Fibroblast of mammary gland (primary cell): Measurements from ENCODE around the gene OSBPL10.

ENCODE experiments used
- DNase-seq: peaks from one replicate; pipeline ENCODE4 v3.0.0-alpha.2; 2010; ENCODE audit warnings: low read depth
- H3K4me3 ChIP-seq: 2 replicates; pipeline ENCODE4 v1.5.1; 2011; ENCODE audit warnings: low read depth, mild to moderate bottlenecking, low read length, moderate library complexity; ENCODE audit not compliant: control insufficient read depth
- CTCF ChIP-seq: conservative IDR thresholded peaks from 2 replicates; pipeline ENCODE4 v1.5.1; 2011; ENCODE audit warnings: low read depth, low read length, inconsistent platforms; ENCODE audit not compliant: control insufficient read depth, insufficient read depth

The OSBPL10 gene

GRCh38 chr3:31721676-31722075 lies 259.4 kb downstream of the OSBPL10 start:
- no peak for TF ChIP-seq CTCF
- H3K4me3 ChIP-seq, result no peak overlapping the region
- no peak for DNase-seq

DNA sequence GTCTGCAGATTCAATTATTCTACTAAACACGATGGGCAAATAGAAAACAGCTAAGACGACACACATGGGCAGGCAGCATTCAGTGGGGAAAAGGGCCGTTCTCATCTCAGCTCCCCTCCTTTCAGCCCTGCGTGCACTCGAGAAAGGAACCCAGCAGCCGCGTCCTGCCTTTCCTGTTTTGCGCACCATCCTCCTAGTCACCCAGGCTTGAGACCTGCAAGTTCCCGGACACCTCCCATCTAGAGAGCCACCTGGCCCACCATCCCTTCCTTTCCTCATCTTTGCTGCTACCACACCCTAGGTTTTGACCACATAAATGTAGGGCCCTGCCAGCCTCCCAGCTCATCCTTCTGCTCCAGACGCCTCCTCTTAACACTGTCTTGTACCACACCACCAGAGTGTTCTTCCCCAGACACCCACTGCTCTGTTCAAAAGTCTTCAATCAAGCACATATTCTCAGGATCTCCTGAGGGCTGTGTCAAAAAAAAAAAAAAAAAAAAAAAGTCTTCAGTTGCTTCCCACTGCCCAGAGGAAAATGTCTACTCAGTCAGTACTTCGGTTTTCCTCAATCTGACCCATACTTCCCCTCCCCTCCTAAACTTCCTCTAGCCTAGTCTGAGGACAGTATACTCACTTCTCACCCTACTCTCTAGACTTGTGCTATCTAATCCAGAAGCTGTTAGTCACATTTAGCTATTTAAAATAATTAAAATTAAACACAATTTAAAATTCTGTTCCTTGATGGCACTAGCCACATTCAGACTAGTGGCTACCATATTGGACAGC lies 266.4 kb downstream of the OSBPL10 start:
- TF ChIP-seq CTCF, result no peak
- DNase-seq, result no peak
- no peak overlapping the region for H3K4me3 ChIP-seq

DNA sequence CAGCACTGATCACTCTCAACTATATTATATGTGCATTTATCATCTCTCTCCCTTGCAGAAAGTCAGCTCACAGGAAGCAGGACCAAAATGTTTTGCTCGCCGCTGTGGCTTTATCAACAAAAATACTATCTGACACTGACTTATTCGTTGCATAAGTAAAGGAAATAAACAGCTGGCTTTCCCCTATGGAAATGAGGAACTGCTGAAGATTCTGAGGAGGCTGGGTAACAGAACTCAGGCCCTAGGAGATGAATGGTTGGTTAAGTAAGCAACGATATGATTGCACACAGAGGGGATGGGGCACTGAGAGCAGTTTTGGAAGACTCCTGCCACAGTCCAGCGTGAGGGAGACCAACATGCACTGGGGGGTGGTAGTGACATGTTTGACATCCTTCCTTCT lies 267.2 kb downstream of the OSBPL10 start:
- TF ChIP-seq CTCF, result no peak
- no peak overlapping the region for H3K4me3 ChIP-seq
- no peak for DNase-seq

GRCh38 chr3:31710123-31710803 lies 270.8 kb downstream of the OSBPL10 start:
- no peak for DNase-seq
- H3K4me3 ChIP-seq, result no peak overlapping the region
- no peak for TF ChIP-seq CTCF

DNA sequence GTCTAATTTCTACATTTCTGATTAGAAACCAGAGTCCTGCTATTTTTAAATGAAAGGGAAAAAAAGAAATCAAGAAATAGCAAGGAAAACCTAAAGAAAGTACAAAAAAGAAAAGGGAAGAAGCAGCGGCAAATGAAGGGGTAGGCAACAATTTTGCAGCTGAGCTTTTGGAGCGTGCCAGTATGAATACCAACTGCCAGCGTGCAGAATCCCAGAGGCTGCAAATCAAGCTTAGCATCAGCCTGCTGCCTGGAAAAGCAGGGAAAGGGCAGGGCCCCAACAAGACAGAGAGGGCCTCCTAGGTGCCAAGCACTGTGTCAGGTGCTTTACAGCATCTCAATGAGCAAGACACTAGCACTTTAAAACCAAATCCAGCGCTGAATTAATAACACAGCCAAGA lies 271.5 kb downstream of the OSBPL10 start:
- TF ChIP-seq CTCF, result no peak
- no peak overlapping the region for H3K4me3 ChIP-seq
- no peak for DNase-seq

DNA sequence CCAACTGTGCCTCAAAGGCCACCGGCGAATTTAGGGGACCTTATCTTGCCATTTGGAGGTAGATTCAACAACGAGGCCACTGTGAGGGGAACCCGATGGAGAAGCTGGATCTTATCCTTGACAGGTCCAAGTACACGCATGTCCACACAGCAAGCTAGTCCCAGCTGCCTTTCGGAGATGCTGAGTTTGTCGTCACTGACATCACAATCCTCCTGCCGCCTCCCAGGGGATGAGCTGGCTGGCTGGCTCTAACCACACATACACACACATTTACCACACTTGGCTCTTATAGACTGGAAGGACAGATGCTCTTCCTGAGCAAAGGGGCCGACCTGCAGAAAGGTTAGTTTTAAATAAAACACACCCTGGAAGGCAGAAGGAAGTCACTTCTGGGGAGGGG lies 272.1 kb downstream of the OSBPL10 start:
- no peak for TF ChIP-seq CTCF
- no peak for DNase-seq
- no peak overlapping the region for H3K4me3 ChIP-seq
